ENCODE results near the gene HLA-DOA. TPM values are rescaled to one million over a fixed set of nuclear protein-coding genes. Genes with fewer than 3 reads are reported as not detected.

The HLA-DOA gene
- total RNA-seq, 1 experiment from 2014 or later, result 13.6 TPM

DNA sequence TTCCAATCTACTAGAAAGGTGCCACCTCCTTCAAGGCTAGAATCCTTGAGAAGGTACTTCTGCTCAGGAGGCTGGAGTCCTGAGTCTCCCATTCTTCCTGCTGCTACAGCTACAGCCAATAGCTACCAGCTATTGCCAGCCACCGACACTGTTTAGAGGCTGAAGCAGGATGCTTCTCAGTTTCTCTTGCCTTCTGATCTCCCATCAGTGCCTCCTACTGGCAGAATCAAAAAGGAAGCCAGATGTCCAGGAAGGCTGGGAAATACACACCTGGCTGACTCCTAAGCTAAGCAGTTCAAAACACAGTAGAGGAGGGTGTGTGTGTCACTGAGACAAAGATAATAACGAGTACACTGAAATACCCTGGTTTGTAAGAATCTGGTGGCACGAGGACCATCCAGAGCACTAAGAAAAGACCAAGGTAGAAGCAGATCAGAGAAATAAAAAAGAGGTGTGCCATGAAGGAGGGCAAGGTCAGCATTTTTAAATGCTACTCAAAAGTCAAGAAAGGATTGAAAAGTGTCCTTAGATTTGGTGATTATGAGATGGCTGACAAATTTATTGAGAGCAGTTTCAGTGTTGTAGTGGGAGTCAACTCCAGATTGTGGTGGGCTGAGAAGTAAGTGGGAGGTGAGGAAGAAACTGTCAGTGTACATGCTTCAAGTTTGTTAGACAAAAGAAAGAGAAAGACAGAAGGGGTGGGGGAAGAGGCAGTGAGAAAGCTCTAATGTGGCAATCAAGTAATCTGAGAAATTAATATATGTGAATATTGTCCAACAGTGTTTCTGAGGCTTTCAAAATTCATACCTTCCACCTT is 54.2 kb downstream of the HLA-DOA start:
- Mint-ChIP-seq H3K4me3 (no peak overlapping the region), H3K36me3 (no peaks in the 10 kb centered on the region), H3K4me1 (peaks cover 20% of the 10 kb centered on the region), H3K27me3 (ENCODE audit: low read depth) (no peaks in the 10 kb centered on the region), H3K27ac (peak overlapping the region; percentile 78), H3K9me3 (no peaks in the 10 kb centered on the region)
- TF ChIP-seq, protein P1, sequence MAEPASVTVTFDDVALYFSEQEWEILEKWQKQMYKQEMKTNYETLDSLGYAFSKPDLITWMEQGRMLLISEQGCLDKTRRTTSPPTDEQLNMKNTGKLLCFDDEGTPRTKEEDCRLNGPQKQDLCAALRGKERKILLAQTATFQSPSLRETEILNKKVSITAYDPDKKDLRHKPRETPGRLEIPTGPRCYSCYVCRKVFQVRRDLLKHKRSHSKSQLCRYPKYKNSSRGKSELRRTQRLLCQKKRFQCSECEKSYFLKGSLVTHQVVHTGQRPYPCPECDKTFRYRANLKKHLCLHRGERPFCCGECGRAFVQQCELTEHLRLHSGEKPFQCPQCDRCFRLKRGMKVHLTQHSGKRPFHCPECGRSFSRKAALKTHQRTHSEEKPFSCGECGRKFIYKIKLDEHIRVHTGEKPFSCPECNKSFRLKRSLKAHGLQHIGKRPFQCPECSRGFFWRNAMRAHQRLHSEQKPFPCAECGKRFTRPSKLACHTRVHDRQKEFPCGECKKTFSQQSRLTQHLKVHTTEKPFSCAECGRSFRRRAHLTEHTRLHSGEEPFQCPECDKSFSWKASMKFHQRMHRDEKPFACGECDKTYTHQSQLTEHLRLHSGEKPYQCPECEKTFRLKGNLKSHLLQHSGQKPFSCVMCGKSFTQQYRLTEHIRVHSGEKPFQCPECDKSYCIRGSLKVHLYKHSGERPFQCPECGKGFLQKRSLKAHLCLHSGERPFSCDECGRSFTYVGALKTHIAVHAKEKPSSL (CRISPR knock-in tag; conservative IDR thresholded peaks at IDR 0.05), result no peak
- TF ChIP-seq RELA (CRISPR knock-in tag; IDR thresholded peaks at IDR 0.05; ENCODE audit: borderline replicate concordance) (no peak), JUN (CRISPR knock-in tag; IDR thresholded peaks at IDR 0.05) (no peak), ZBTB43 (CRISPR knock-in tag; IDR thresholded peaks at IDR 0.05) (no peak), IRF1 (CRISPR knock-in tag; IDR thresholded peaks at IDR 0.05) (no peak), ZNF396 (CRISPR knock-in tag; IDR thresholded peaks at IDR 0.05; ENCODE audit: borderline replicate concordance) (no peak), ZNF219 (CRISPR knock-in tag; IDR thresholded peaks at IDR 0.05; ENCODE audit: borderline replicate concordance) (no peak), GTF2I (CRISPR knock-in tag; conservative IDR thresholded peaks at IDR 0.05) (no peak), OVOL2 (CRISPR knock-in tag; IDR thresholded peaks at IDR 0.05; ENCODE audit: borderline replicate concordance) (no peak), ESRRA (CRISPR knock-in tag; IDR thresholded peaks at IDR 0.05; ENCODE audit: borderline replicate concordance) (no peak), MXD4 (CRISPR knock-in tag; IDR thresholded peaks at IDR 0.05; ENCODE audit: borderline replicate concordance) (no peak), NFE2L1 (CRISPR knock-in tag; IDR thresholded peaks at IDR 0.05) (no peak), FOXP1 (CRISPR knock-in tag; IDR thresholded peaks at IDR 0.05; ENCODE audit: borderline replicate concordance) (no peak), SOX15 (CRISPR knock-in tag; IDR thresholded peaks at IDR 0.05) (no peak), GRHL2 (CRISPR knock-in tag; IDR thresholded peaks at IDR 0.05; ENCODE audit: insufficient replicate concordance, severe bottlenecking) (no peak), TP53 (CRISPR knock-in tag; IDR thresholded peaks at IDR 0.05) (no peak), FOXJ3 (CRISPR knock-in tag; IDR thresholded peaks at IDR 0.05; ENCODE audit: borderline replicate concordance) (no peak), FOXK1 (CRISPR knock-in tag; IDR thresholded peaks at IDR 0.05) (no peak)
- TF ChIP-seq, protein P2, sequence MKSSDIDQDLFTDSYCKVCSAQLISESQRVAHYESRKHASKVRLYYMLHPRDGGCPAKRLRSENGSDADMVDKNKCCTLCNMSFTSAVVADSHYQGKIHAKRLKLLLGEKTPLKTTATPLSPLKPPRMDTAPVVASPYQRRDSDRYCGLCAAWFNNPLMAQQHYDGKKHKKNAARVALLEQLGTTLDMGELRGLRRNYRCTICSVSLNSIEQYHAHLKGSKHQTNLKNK (CRISPR knock-in tag; IDR thresholded peaks at IDR 0.05), result no peak
- TF ChIP-seq, protein P3, sequence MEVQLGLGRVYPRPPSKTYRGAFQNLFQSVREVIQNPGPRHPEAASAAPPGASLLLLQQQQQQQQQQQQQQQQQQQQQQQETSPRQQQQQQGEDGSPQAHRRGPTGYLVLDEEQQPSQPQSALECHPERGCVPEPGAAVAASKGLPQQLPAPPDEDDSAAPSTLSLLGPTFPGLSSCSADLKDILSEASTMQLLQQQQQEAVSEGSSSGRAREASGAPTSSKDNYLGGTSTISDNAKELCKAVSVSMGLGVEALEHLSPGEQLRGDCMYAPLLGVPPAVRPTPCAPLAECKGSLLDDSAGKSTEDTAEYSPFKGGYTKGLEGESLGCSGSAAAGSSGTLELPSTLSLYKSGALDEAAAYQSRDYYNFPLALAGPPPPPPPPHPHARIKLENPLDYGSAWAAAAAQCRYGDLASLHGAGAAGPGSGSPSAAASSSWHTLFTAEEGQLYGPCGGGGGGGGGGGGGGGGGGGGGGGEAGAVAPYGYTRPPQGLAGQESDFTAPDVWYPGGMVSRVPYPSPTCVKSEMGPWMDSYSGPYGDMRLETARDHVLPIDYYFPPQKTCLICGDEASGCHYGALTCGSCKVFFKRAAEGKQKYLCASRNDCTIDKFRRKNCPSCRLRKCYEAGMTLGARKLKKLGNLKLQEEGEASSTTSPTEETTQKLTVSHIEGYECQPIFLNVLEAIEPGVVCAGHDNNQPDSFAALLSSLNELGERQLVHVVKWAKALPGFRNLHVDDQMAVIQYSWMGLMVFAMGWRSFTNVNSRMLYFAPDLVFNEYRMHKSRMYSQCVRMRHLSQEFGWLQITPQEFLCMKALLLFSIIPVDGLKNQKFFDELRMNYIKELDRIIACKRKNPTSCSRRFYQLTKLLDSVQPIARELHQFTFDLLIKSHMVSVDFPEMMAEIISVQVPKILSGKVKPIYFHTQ (CRISPR knock-in tag; IDR thresholded peaks at IDR 0.05), result no peak
- DNase-seq (ENCODE audit: low spot score) (peak; percentile 53), ATAC-seq (peak; percentile 65)
- CTCF ChIA-PET, result interaction anchor here (0.6 to 6.4 kb wide), 33 partner anchors 12 to 800 kb away, joined by 3 to 205 read pairs (median 7); partner anchors contain the start of genes BRD2, HLA-DMB, PBX2 and PSMB9
- POLR2A ChIA-PET, result interaction anchor here (0.7 to 3.6 kb wide), 4 partner anchors 13 to 109 kb away, joined by 3 to 74 read pairs (median 10); partner anchors contain the start of gene BRD2

All from WTC11 (cell line).